ENCODE data around the gene EZR. TPM values are rescaled to one million over a fixed set of nuclear protein-coding genes. Genes with fewer than 3 reads are reported as not detected.

Gene EZR
- total RNA-seq, 2 donors from 2014 or later: 26.8 to 55.2 TPM

- Histone ChIP-seq H3K4me3 (no peak overlapping the region), H3K36me3 (peaks cover 58% of the 10 kb centered on the region), H3K27me3 (replicated peaks; ENCODE audit: insufficient read depth) (no peaks in the 10 kb centered on the region), H3K27ac (no peak overlapping the region), H3K4me1 (ENCODE audit: control insufficient read depth in 1 of 2, low read depth in 2 of 2) (no peaks in the 10 kb centered on the region), H3K9me3 (no peaks in the 10 kb centered on the region)
- no peak for TF ChIP-seq CTCF (IDR thresholded peaks at IDR 0.05)
- DNase-seq (ENCODE audit: low spot score) (no peak), ATAC-seq (ENCODE audit: insufficient number of reproducible peaks, low FRiP score, low read depth) (no peak)
Observed at GRCh38 chr6:158781692-158782373, 37.3 kb downstream of the EZR start.

- DNase-seq (ENCODE audit: low spot score) (no peak), ATAC-seq (ENCODE audit: insufficient number of reproducible peaks, low FRiP score, low read depth) (no peak)
Observed at GRCh38 chr6:158780988-158781691, 38.0 kb downstream of the EZR start.

GRCh38 chr6:158780246-158780884, 38.8 kb downstream of the EZR start:
- no peak overlapping the region for H3K27ac ChIP-seq
- no peak for DNase-seq (ENCODE audit: low spot score)
- no peaks in the 10 kb centered on the region for H3K9me3 ChIP-seq
- peaks cover 63% of the 10 kb centered on the region for H3K36me3 ChIP-seq
- no peaks in the 10 kb centered on the region for H3K4me1 ChIP-seq (ENCODE audit: control insufficient read depth in 1 of 2, low read depth in 2 of 2)
- TF ChIP-seq CTCF (IDR thresholded peaks at IDR 0.05): no peak
- no peaks in the 10 kb centered on the region for H3K27me3 ChIP-seq (replicated peaks; ENCODE audit: insufficient read depth)
- no peak overlapping the region for H3K4me3 ChIP-seq
- no peak for ATAC-seq (ENCODE audit: insufficient number of reproducible peaks, low FRiP score, low read depth)

More at GRCh38 chr6:158780988-158781691, 38.0 kb downstream of the EZR start:
- H3K27me3 ChIP-seq (replicated peaks; ENCODE audit: insufficient read depth): no peaks in the 10 kb centered on the region
- H3K9me3 ChIP-seq: no peaks in the 10 kb centered on the region
- H3K36me3 ChIP-seq: peaks cover 59% of the 10 kb centered on the region
- no peak overlapping the region for H3K4me3 ChIP-seq
- H3K27ac ChIP-seq: no peak overlapping the region
- no peak for TF ChIP-seq CTCF (IDR thresholded peaks at IDR 0.05)
- no peaks in the 10 kb centered on the region for H3K4me1 ChIP-seq (ENCODE audit: control insufficient read depth in 1 of 2, low read depth in 2 of 2)

- Histone ChIP-seq H3K27ac (no peak overlapping the region), H3K9me3 (no peaks in the 10 kb centered on the region), H3K4me3 (no peak overlapping the region), H3K36me3 (peaks cover 46% of the 10 kb centered on the region), H3K27me3 (replicated peaks; ENCODE audit: insufficient read depth) (no peaks in the 10 kb centered on the region), H3K4me1 (ENCODE audit: control insufficient read depth in 1 of 2, low read depth in 2 of 2) (no peaks in the 10 kb centered on the region)
- no peak for DNase-seq (ENCODE audit: low spot score)
- TF ChIP-seq CTCF (IDR thresholded peaks at IDR 0.05): no peak
- no peak for ATAC-seq (ENCODE audit: insufficient number of reproducible peaks, low FRiP score, low read depth)
Observed at GRCh38 chr6:158778005-158778527, 41.1 kb downstream of the EZR start.

GRCh38 chr6:158777510-158777909, 41.7 kb downstream of the EZR start:
- no peaks in the 10 kb centered on the region for H3K9me3 ChIP-seq
- DNase-seq (ENCODE audit: low spot score) (no peak), ATAC-seq (ENCODE audit: insufficient number of reproducible peaks, low FRiP score, low read depth) (no peak)
- peaks cover 44% of the 10 kb centered on the region for H3K36me3 ChIP-seq
- H3K27ac ChIP-seq: no peak overlapping the region
- no peaks in the 10 kb centered on the region for H3K27me3 ChIP-seq (replicated peaks; ENCODE audit: insufficient read depth)
- no peaks in the 10 kb centered on the region for H3K4me1 ChIP-seq (ENCODE audit: control insufficient read depth in 1 of 2, low read depth in 2 of 2)
- TF ChIP-seq CTCF (IDR thresholded peaks at IDR 0.05): no peak
- H3K4me3 ChIP-seq: no peak overlapping the region
